Karpas-422 (cell line): ENCODE measurements around the gene GPR84. TPM values are rescaled to one million over a fixed set of nuclear protein-coding genes. Genes with fewer than 3 reads are reported as not detected.

ENCODE experiments used
- DNase-seq: peaks from one replicate; pipeline ENCODE4 v3.0.0-alpha.2; 2015
- H2AFZ ChIP-seq: fragments of 200-600 bp; sonication (generic); 2 replicates; pipeline ENCODE4 v1.6.1; 2014; ENCODE audit warnings: antibody characterized with exemption, low read length, mixed read lengths
- H3K27ac ChIP-seq: fragments of 200-600 bp; sonication (generic); 2 replicates; pipeline ENCODE4 v1.5.1; 2014; ENCODE audit warnings: mild to moderate bottlenecking, low read length, moderate library complexity
- H3K27me3 ChIP-seq: fragments of 200-600 bp; sonication (generic); 2 replicates; pipeline ENCODE4 v1.6.1; 2014; ENCODE audit warnings: low read length, mixed read lengths
- H3K36me3 ChIP-seq: fragments of 200-600 bp; sonication (generic); 2 replicates; pipeline ENCODE4 v1.6.1; 2014; ENCODE audit warnings: low read length, mixed read lengths; ENCODE audit not compliant: insufficient read depth
- H3K4me1 ChIP-seq: fragments of 200-600 bp; sonication (generic); 2 replicates; pipeline ENCODE4 v1.6.1; 2014; ENCODE audit warnings: mild to moderate bottlenecking, low read length, mixed read lengths
- H3K4me2 ChIP-seq: fragments of 200-600 bp; sonication (generic); 2 replicates; pipeline ENCODE4 v1.6.1; 2014; ENCODE audit warnings: low read length, low read depth, mild to moderate bottlenecking; ENCODE audit not compliant: poor library complexity, severe bottlenecking
- H3K4me3 ChIP-seq: fragments of 200-600 bp; sonication (generic); 2 replicates; pipeline ENCODE4 v1.5.1; 2014; ENCODE audit warnings: mild to moderate bottlenecking, antibody characterized with exemption, low read length, mixed read lengths
- H3K79me2 ChIP-seq: fragments of 200-600 bp; sonication (generic); 2 replicates; pipeline ENCODE4 v1.6.1; 2014; ENCODE audit warnings: mild to moderate bottlenecking, low read length, mixed read lengths
- H3K9ac ChIP-seq: fragments of 200-600 bp; sonication (generic); 2 replicates; pipeline ENCODE4 v1.6.0; 2014; ENCODE audit warnings: low read length
- H3K9me2 ChIP-seq: fragments of 200-600 bp; sonication (generic), shearing (Covaris generic); replicated peaks from 2 replicates; pipeline ENCODE4 v1.6.0; 2014; ENCODE audit warnings: mild to moderate bottlenecking, low read length, moderate library complexity; ENCODE audit not compliant: insufficient read depth
- H3K9me3 ChIP-seq: fragments of 300-700, 200-600 bp; sonication (generic); 2 replicates; pipeline ENCODE4 v1.6.1; 2014; ENCODE audit warnings: low read length, mixed read lengths
- H4K20me1 ChIP-seq: fragments of 200-600 bp; sonication (generic); 2 replicates; pipeline ENCODE4 v1.6.1; 2014; ENCODE audit warnings: mild to moderate bottlenecking, antibody characterized with exemption, low read length, low read depth; ENCODE audit not compliant: insufficient read depth
- total RNA-seq: library from RNA; depleted of rRNA; stranded (reverse); fragments of >200 nt; shearing (Covaris generic); gene quantifications from 2 replicates; pipeline ENCODE4 v1.2.3, GENCODE V29; 2014; ENCODE audit warnings: low replicate concordance

Gene GPR84
- total RNA-seq, 1 experiment from 2014 or later = not detected

DNA sequence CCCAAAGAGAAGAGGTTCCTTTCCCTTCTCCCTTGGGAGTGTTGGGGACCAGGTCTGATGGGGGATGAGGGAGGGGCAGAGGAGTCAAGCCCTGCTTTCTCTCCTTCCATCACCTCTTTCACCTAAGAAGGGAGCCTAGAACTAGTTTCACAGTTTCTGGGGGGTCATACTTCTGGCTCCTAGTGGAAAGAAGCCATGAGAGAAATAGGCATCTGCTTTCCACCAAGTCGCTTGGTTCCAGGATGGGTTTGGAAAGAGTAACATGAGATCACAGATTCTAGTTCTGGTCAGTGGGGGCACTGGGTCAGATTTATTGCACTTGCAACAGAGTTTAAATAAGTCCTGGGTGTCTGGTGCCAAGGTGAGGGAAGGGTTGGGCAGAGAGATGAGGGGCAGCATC, 30.7 kb upstream of the GPR84 start:
- no peaks in the 10 kb centered on the region for H3K36me3 ChIP-seq
- no peak for DNase-seq
- no peak overlapping the region for H3K4me2 ChIP-seq
- no peaks in the 10 kb centered on the region for H3K27me3 ChIP-seq
- H3K9me3 ChIP-seq = no peaks in the 10 kb centered on the region
- no peak overlapping the region for H3K4me3 ChIP-seq
- H3K9me2 ChIP-seq = no peaks in the 10 kb centered on the region
- no peak overlapping the region for H3K9ac ChIP-seq
- peaks cover 16% of the 10 kb centered on the region for H3K4me1 ChIP-seq
- no peaks in the 10 kb centered on the region for H4K20me1 ChIP-seq
- H2AFZ ChIP-seq = no peak overlapping the region
- H3K79me2 ChIP-seq = no peaks in the 10 kb centered on the region
- H3K27ac ChIP-seq = no peak overlapping the region

DNA sequence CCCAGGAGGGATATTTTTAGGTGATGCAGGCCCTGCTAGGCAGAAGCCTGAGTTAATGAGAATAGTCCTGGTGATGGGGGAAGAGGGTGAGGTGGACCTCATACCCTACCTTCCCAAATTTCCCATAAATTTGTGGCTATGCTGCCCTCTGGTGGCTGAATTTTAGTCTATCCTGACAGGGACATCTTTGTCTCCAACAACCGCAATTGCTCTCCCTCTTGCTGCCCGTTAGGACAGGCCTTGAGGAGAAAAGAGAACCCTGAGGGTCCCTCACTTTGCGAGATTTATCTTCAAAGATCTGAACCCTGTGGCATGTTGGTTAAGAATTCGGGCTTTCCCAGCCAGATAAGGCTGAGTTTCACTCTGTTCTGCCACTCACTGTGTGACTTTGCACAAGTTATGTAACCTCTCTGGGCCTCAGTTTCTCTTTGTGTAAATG, 30.0 kb upstream of the GPR84 start:
- no peak overlapping the region for H3K4me2 ChIP-seq

DNA sequence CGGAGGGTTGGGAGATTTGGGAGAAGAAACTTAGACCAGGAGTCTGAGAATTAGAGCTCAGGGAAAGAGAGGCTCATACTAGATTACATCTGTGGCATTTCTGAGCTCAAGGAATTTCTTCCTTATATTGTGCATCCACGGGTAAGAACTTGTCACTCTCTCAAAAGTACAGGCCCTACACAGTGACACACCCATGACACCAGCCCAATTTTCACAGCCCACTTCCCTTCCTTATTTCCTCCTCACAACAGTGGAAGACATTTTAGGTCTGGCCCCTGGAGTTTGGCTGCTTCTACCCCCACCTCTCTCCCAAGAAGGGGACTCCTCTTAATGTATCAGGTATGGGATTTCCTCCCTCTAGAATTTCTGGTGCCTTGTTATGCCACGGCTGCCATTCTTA, 29.5 kb upstream of the GPR84 start:
- Histone ChIP-seq H3K36me3 (no peaks in the 10 kb centered on the region), H4K20me1 (no peaks in the 10 kb centered on the region), H3K4me1 (peaks cover 28% of the 10 kb centered on the region), H3K4me2 (no peak overlapping the region), H3K9me2 (no peaks in the 10 kb centered on the region), H3K27ac (no peak overlapping the region), H3K9ac (no peak overlapping the region), H3K79me2 (peaks cover 2% of the 10 kb centered on the region; the same call in 1 of the 2 replicates), H3K4me3 (no peak overlapping the region), H2AFZ (no peak overlapping the region), H3K9me3 (no peaks in the 10 kb centered on the region), H3K27me3 (no peaks in the 10 kb centered on the region)
- no peak for DNase-seq

More for the DNA sequence above, 30.0 kb upstream of the GPR84 start:
- no peak overlapping the region for H2AFZ ChIP-seq
- H3K79me2 ChIP-seq = peaks cover 1% of the 10 kb centered on the region; the same call in 1 of the 2 replicates
- no peaks in the 10 kb centered on the region for H3K9me2 ChIP-seq
- peak; percentile 89 for DNase-seq
- H3K9ac ChIP-seq = no peak overlapping the region
- H3K4me1 ChIP-seq = peaks cover 22% of the 10 kb centered on the region
- H3K36me3 ChIP-seq = no peaks in the 10 kb centered on the region
- H3K4me3 ChIP-seq = no peak overlapping the region
- H3K27ac ChIP-seq = no peak overlapping the region
- H3K9me3 ChIP-seq = no peaks in the 10 kb centered on the region
- H3K27me3 ChIP-seq = no peaks in the 10 kb centered on the region
- no peaks in the 10 kb centered on the region for H4K20me1 ChIP-seq

DNA sequence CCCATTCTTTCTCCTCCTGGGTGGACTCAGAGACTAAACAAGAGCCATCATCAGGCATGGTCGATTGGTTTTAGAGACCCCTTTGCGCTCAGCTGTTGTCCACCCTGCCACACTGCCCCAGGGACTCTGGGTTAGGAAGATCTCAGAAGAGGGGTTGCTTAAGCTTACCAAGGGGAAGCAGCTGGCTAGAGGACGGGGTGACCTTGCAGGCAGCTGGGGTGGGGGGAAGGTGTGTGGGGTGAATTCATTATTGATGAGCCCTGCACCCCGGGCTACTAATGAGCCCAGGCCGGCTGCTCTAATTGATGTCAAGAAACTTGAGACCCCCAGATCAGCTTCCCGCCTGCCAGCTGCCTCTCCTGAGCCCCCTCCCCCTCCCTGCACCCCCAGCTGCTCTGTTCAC, 28.9 kb upstream of the GPR84 start:
- no peaks in the 10 kb centered on the region for H4K20me1 ChIP-seq
- H3K36me3 ChIP-seq = no peaks in the 10 kb centered on the region
- H3K4me2 ChIP-seq = no peak overlapping the region
- no peak overlapping the region for H3K9ac ChIP-seq
- no peak overlapping the region for H3K27ac ChIP-seq
- H3K79me2 ChIP-seq = peaks cover 2% of the 10 kb centered on the region; the same call in 1 of the 2 replicates
- H3K4me1 ChIP-seq = peaks cover 33% of the 10 kb centered on the region
- no peaks in the 10 kb centered on the region for H3K9me3 ChIP-seq
- DNase-seq = no peak
- no peaks in the 10 kb centered on the region for H3K9me2 ChIP-seq
- no peak overlapping the region for H2AFZ ChIP-seq
- no peaks in the 10 kb centered on the region for H3K27me3 ChIP-seq
- no peak overlapping the region for H3K4me3 ChIP-seq

DNA sequence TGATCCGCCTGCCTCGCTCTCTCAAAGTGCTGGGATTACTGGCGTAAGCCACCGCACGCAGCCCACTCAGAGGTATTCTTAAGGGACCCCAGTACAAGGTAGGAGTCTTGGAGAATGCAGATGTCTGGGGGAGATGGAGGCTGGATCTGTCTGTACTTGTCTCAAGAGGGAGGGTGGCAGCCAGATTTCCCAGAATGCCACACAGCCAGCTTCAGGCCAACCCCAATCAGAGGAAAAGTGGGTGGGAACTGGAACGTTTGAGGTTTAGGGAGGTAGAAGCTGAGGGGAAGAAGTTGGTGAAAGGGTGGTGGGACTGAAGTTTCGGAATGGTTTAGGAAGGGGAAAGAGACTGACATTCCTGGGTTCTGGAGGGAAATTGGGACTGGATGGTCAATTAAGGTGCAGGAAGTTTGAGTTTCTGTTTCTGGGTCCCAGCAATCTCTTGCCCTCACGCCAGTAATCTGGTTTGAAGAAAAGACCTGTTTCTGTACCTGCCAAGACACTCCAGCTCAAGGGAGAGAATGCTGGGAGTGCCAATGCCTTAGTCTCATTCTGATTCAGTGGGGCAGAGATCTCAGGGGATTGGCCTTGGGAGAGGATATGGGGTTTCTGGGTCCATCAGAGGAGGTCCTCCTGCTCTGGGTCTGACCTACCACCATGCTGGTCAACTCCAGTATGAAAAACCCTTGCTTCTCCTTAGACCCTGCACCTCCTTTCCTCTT, 28.4 kb upstream of the GPR84 start:
- H3K9me2 ChIP-seq = no peaks in the 10 kb centered on the region
- no peak for DNase-seq
- peaks cover 34% of the 10 kb centered on the region for H3K4me1 ChIP-seq
- H3K36me3 ChIP-seq = no peaks in the 10 kb centered on the region
- no peaks in the 10 kb centered on the region for H3K27me3 ChIP-seq
- H2AFZ ChIP-seq = no peak overlapping the region
- no peaks in the 10 kb centered on the region for H3K9me3 ChIP-seq
- no peaks in the 10 kb centered on the region for H4K20me1 ChIP-seq
- H3K79me2 ChIP-seq = peaks cover 2% of the 10 kb centered on the region; the same call in 1 of the 2 replicates
- no peak overlapping the region for H3K9ac ChIP-seq
- no peak overlapping the region for H3K27ac ChIP-seq
- no peak overlapping the region for H3K4me2 ChIP-seq
- no peak overlapping the region for H3K4me3 ChIP-seq

DNA sequence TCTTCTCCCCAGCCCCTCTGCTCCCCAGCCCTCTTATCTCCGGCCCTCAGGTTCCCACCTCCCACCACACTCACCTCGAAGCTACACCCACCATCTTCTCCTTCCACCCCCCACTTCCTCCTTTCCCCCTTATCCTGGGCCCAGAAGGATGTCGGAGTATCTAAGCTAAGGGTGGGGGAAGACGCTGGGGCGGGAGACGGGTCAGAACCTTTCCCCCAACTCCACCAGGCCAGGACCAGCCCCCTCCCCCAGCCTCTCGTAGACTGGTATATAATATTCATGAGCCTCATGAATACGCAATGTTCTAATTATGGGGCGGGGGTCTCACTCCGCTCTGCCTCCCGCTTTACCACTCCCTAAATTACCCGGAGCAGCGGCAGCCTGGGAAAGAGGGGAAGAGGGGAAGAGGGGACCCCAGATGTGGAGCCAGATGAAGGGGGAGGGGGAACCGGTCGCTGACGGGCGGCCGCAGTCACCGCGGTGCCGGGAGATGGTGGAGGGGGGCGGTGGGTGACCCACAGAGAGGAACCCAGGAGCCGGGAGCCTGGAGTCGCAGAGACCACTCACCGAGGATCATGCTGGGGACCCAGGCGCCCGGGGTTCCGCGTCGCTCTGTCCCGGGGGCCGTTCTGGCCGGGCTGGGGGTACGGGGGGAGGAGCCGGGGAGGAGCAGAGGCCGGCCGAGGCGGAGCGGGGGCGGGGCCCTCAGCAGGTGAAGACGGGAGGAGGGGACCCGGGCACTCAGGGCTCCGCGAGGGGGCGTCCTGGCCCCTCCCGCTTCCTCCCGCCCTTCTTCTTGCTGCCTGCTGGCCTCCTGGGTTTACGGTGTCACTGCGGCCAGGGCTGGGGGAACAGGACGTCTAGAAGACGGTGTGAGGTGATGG, 26.6 kb upstream of the GPR84 start:
- peak; percentile 91 for DNase-seq
- H3K9ac ChIP-seq = peak overlapping the region; percentile 70

DNA sequence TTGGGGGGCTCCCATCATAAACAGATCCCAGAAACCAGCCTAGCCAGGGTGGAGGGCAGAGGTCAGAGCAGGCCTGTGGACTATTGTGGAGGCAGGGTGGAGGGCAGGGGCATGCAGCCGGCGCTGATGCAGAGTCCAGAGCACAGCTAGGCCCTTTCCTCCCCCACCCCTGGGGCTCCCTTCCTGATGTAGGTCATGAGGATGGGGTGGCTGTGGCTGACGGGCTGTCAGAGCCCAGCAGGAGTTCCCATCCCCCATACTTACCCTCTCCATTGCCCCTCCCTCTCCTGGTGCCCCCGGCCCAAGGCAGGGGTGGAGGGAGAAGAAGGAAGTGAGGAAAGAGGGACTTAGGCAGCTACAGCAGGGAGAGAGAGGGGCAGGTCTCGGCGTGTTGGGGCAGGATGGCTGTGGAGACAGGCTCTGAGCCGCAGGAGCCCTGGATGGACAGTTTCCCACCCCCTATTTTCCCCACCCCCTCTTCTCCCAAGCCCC, 25.9 kb upstream of the GPR84 start:
- Histone ChIP-seq H3K9ac (peak overlapping the region; percentile 70), H3K4me3 (peak overlapping the region; percentile 77), H3K79me2 (peaks cover 2% of the 10 kb centered on the region; the same call in 1 of the 2 replicates), H4K20me1 (no peaks in the 10 kb centered on the region), H3K27ac (no peak overlapping the region), H3K4me2 (peak overlapping the region; percentile 85), H2AFZ (no peak overlapping the region), H3K9me2 (no peaks in the 10 kb centered on the region), H3K27me3 (no peaks in the 10 kb centered on the region), H3K36me3 (no peaks in the 10 kb centered on the region), H3K4me1 (peaks cover 57% of the 10 kb centered on the region), H3K9me3 (no peaks in the 10 kb centered on the region)
- no peak for DNase-seq

More for the DNA sequence above, 26.6 kb upstream of the GPR84 start:
- Histone ChIP-seq H3K4me1 (peaks cover 51% of the 10 kb centered on the region), H4K20me1 (no peaks in the 10 kb centered on the region), H2AFZ (peak overlapping the region; percentile 75), H3K79me2 (peaks cover 2% of the 10 kb centered on the region; the same call in 1 of the 2 replicates), H3K4me2 (peak overlapping the region; percentile 85), H3K27me3 (no peaks in the 10 kb centered on the region), H3K36me3 (no peaks in the 10 kb centered on the region), H3K4me3 (peak overlapping the region; percentile 77), H3K9me3 (no peaks in the 10 kb centered on the region), H3K9me2 (no peaks in the 10 kb centered on the region), H3K27ac (peak overlapping the region; percentile 43; the same call in 1 of the 2 replicates)
